Stimulated activated CD4-positive, alpha-beta T cell treated with anti-CD3 and anti-CD28 coated beads, Interleukin-2, amount 100 ng/mL, for 4 hours (primary cell): ENCODE measurements around the gene TMEM128.
"Not testable (repeated sequence)": the region's sequence is repeated elsewhere in the genome, so short reads cannot be mapped to it uniquely, and the experiment has no call there.

Experiments
- DNase-seq: peaks from one replicate; pipeline ENCODE4 v3.0.0-alpha.2; 2020; ENCODE audit warnings: low read depth

Gene TMEM128

DNA sequence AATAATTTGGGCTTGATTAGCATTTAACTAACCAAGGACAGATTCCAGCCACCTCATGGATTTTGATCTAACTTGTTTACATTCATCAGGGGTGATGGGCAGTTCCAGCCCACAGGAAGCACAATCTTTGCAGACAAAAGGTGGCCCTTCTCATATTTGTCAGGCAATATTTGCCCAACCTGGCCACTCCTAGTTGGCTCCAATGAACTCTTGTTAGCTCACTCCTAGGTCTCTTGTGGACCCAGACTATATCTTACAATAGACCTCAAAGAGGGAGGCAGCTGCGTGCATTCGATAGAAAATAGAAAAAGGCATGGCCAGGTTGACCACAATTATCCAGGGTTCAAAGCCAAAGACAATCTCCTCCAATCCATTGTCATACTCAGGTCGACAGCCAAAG, 59.5 kb downstream of the TMEM128 start:
- DNase-seq = not testable (repeated sequence)
